PC-3 (cell line): ENCODE data around the gene GRIP1. TPM values are rescaled to one million over a fixed set of nuclear protein-coding genes. Genes with fewer than 3 reads are reported as not detected.

Experiments
- ATAC-seq: fragments of 200-7000 bp; cut with Tn5 transposase; 2 replicates; pipeline ENCODE4 v1.9.1; 2020; ENCODE audit warnings: mild to moderate bottlenecking, moderate library complexity
- BruUV-seq: library from RNA; stranded (reverse); fragments of 400-500 nt; replicated peaks from 2 replicates; lab custom pipeline; 2021; lab: Mats Ljungman, UMichigan
- CTCF ChIA-PET: fragments of 300-600 bp; sonication (Branson Sonifier 250); formaldehyde crosslinking; loops from one replicate; lab custom pipeline; 2022; ENCODE audit warnings: antibody characterized with exemption; lab: Charles Lee
- POLR2A ChIA-PET: fragments of 300-600 bp; sonication (Branson Sonifier 250); formaldehyde crosslinking; loops from one replicate; lab custom pipeline; 2022; ENCODE audit warnings: antibody characterized with exemption; ENCODE audit not compliant: unreplicated experiment; lab: Charles Lee
- DNase-seq: peaks from one replicate; pipeline ENCODE4 v3.0.0-alpha.2; 2015
- H2AFZ ChIP-seq: fragments of 300-600 bp; sonication (generic); 2 replicates; pipeline ENCODE4 v1.6.0; 2016; ENCODE audit warnings: antibody characterized with exemption, low read length
- H3F3A ChIP-seq: fragments of 300-600 bp; sonication (generic); one replicate; pipeline ENCODE4 v1.6.0; 2017; ENCODE audit warnings: antibody characterized with exemption, low read length, control low read depth, mild to moderate bottlenecking; ENCODE audit not compliant: unreplicated experiment
- H3K27ac ChIP-seq: fragments of 300-600 bp; sonication (generic); 2 replicates; pipeline ENCODE4 v1.5.1; 2016; ENCODE audit warnings: mild to moderate bottlenecking, low read length
- H3K27me3 ChIP-seq: fragments of 300-600 bp; sonication (generic); 2 replicates; pipeline ENCODE4 v1.6.1; 2016; ENCODE audit warnings: low read length, mixed read lengths
- H3K36me3 ChIP-seq: fragments of 300-600 bp; sonication (generic); 2 replicates; pipeline ENCODE4 v1.6.1; 2016; ENCODE audit warnings: low read depth, mixed run types, low read length, mixed read lengths
- H3K4me1 ChIP-seq: fragments of 300-600 bp; sonication (generic); 2 replicates; pipeline ENCODE4 v1.5.1; 2016; ENCODE audit warnings: low read length; ENCODE audit not compliant: insufficient read depth
- H3K4me2 ChIP-seq: fragments of 300-600 bp; sonication (generic); 2 replicates; pipeline ENCODE4 v1.6.0; 2016; ENCODE audit warnings: low read length
- H3K4me3 ChIP-seq: fragments of 300-600 bp; sonication (generic); 2 replicates; pipeline ENCODE4 v1.5.1; 2016; ENCODE audit warnings: mild to moderate bottlenecking, low read length, mixed read lengths
- H3K79me2 ChIP-seq: fragments of 300-600 bp; sonication (generic); 2 replicates; pipeline ENCODE4 v1.6.1; 2017; ENCODE audit warnings: low read length, mixed read lengths
- H3K9ac ChIP-seq: fragments of 300-600 bp; sonication (generic); 2 replicates; pipeline ENCODE4 v1.6.0; 2016; ENCODE audit warnings: mild to moderate bottlenecking, low read length
- H3K9me2 ChIP-seq: fragments of 300-600 bp; sonication (generic); replicated peaks from 2 replicates; pipeline ENCODE4 v1.6.1; 2016; ENCODE audit warnings: mixed run types, low read length, mixed read lengths
- H3K9me3 ChIP-seq: fragments of 300-600 bp; sonication (generic); 2 replicates; pipeline ENCODE4 v1.6.1; 2016; ENCODE audit warnings: low read length, mixed read lengths
- H4K20me1 ChIP-seq: fragments of 300-600 bp; sonication (generic); 2 replicates; pipeline ENCODE4 v1.6.1; 2016; ENCODE audit warnings: low read length, mixed read lengths
- EZH2 ChIP-seq: fragments of 300-600 bp; sonication (generic); IDR thresholded peaks from one replicate; pipeline ENCODE4 v1.6.1; 2017; ENCODE audit warnings: antibody characterized with exemption, mild to moderate bottlenecking, low read length; ENCODE audit not compliant: unreplicated experiment
- EZH2phosphoT487 ChIP-seq: fragments of 300-600 bp; sonication (generic); IDR thresholded peaks from 2 replicates; pipeline ENCODE4 v1.6.1; 2018; ENCODE audit warnings: mild to moderate bottlenecking, antibody characterized with exemption, low read length, borderline replicate concordance
- intact Hi-C: fragments of 100-400 bp; cut with micrococcal nuclease; formaldehyde crosslinking; loops from 2 replicates; pipeline ENCODE4 v1.9.0; 2023
- total RNA-seq: library from RNA; depleted of rRNA; stranded (reverse); fragments of >200 nt; gene quantifications from 2 replicates; pipeline ENCODE4 v1.2.3, GENCODE V29; 2014
- TF ChIP-seq, protein P1 (sequence below): fragments of 300-600 bp; sonication (generic); conservative IDR thresholded peaks from 2 replicates; pipeline ENCODE4 v1.5.1; 2017; ENCODE audit warnings: antibody characterized with exemption, low read depth, mild to moderate bottlenecking, low read length

The GRIP1 gene
- total RNA-seq, 1 experiment from 2014 or later = 2.0 TPM

- H3K36me3 ChIP-seq = no peaks in the 10 kb centered on the region
- no peak for TF ChIP-seq EZH2phosphoT487
- TF ChIP-seq, protein P1, sequence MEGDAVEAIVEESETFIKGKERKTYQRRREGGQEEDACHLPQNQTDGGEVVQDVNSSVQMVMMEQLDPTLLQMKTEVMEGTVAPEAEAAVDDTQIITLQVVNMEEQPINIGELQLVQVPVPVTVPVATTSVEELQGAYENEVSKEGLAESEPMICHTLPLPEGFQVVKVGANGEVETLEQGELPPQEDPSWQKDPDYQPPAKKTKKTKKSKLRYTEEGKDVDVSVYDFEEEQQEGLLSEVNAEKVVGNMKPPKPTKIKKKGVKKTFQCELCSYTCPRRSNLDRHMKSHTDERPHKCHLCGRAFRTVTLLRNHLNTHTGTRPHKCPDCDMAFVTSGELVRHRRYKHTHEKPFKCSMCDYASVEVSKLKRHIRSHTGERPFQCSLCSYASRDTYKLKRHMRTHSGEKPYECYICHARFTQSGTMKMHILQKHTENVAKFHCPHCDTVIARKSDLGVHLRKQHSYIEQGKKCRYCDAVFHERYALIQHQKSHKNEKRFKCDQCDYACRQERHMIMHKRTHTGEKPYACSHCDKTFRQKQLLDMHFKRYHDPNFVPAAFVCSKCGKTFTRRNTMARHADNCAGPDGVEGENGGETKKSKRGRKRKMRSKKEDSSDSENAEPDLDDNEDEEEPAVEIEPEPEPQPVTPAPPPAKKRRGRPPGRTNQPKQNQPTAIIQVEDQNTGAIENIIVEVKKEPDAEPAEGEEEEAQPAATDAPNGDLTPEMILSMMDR = no peak
- no peak for TF ChIP-seq EZH2
- no peak overlapping the region for H2AFZ ChIP-seq
- no peaks in the 10 kb centered on the region for H3K4me1 ChIP-seq
- no TSS peak for BruUV-seq
- intact Hi-C loops = no loop called here
- no peaks in the 10 kb centered on the region for H3K79me2 ChIP-seq
- no peak for ATAC-seq
- CTCF ChIA-PET = no interaction called here
- H3F3A ChIP-seq = no peaks in the 10 kb centered on the region
- no peaks in the 10 kb centered on the region for H3K27me3 ChIP-seq
- no peaks in the 10 kb centered on the region for H3K9me2 ChIP-seq
- POLR2A ChIA-PET = no interaction called here
- H3K4me2 ChIP-seq = no peak overlapping the region
- no peaks in the 10 kb centered on the region for H4K20me1 ChIP-seq
- no peak for DNase-seq
- H3K9me3 ChIP-seq = no peaks in the 10 kb centered on the region
- H3K4me3 ChIP-seq = no peak overlapping the region
- H3K9ac ChIP-seq = no peak overlapping the region
- H3K27ac ChIP-seq = no peak overlapping the region
Observed at GRCh38 chr12:66329941-66330340, 348.9 kb downstream of the GRIP1 start.

DNA sequence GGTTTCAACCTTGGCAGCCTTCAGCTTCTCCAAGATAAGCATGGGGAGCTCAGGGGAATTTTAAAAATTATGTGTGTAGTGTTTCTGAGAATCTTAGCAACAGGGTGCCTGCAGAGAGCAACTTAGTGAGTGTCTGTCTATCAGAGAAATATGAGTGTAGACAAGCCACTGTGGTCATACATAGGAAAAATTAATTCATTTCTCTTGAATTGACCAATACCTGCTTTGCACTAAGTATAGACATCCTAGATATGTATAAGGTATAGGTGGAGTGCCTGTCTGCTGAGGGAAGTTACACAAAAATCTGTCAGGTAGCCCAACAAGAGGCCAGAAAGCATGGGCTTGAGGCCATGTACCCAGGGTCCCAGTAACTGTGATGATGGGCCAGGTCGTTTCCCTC, 355.9 kb downstream of the GRIP1 start:
- intact Hi-C loops = no loop called here
- no peaks in the 10 kb centered on the region for H4K20me1 ChIP-seq
- POLR2A ChIA-PET = no interaction called here

DNA sequence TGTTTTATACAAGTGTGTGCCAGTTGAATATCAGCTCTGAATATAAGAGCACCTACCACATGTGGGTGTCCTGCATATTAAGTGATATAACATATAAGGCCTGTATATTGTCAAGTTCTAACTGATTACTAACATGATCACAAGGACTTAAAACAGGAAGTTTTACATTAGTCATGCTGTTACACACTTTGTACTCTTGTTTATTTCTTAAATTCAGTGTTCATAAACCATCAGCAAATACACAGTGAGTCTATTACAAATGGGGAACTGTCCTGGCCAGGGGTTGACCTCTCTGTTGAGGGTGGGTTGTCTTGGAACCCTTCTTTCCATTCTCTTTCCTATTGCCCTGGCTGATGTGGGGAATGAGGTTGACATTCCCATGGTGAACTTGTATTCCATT, 357.4 kb downstream of the GRIP1 start:
- H3F3A ChIP-seq = no peaks in the 10 kb centered on the region
- no peaks in the 10 kb centered on the region for H4K20me1 ChIP-seq
- no peak overlapping the region for H3K4me2 ChIP-seq
- TF ChIP-seq EZH2 (no peak), EZH2phosphoT487 (no peak)
- TF ChIP-seq, protein P1 = no peak
- 0 out of 2 replicates have a peak, but pooled peaks cover 2% of the 10 kb centered on the region for H3K36me3 ChIP-seq
- no peak overlapping the region for H2AFZ ChIP-seq
- H3K27me3 ChIP-seq = no peaks in the 10 kb centered on the region
- no peak for DNase-seq
- H3K79me2 ChIP-seq = no peaks in the 10 kb centered on the region
- H3K27ac ChIP-seq = no peak overlapping the region
- no peaks in the 10 kb centered on the region for H3K9me2 ChIP-seq
- no peaks in the 10 kb centered on the region for H3K9me3 ChIP-seq
- BruUV-seq = no TSS peak
- ATAC-seq = peak; percentile 35; the same call in 1 of the 2 replicates
- intact Hi-C loops = no loop called here
- no peak overlapping the region for H3K4me3 ChIP-seq
- H3K9ac ChIP-seq = no peak overlapping the region
- no peaks in the 10 kb centered on the region for H3K4me1 ChIP-seq
- POLR2A ChIA-PET = no interaction called here
- CTCF ChIA-PET = no interaction called here

More for the DNA sequence above, 355.9 kb downstream of the GRIP1 start:
- H3K9me2 ChIP-seq = no peaks in the 10 kb centered on the region
- H3F3A ChIP-seq = no peaks in the 10 kb centered on the region
- no peak overlapping the region for H3K4me3 ChIP-seq
- CTCF ChIA-PET = interaction anchor here (0.6 kb wide), 1 partner anchor 71 kb away, joined by 5 read pairs; no protein-coding TSS in a partner anchor
- no peak overlapping the region for H3K27ac ChIP-seq
- no peaks in the 10 kb centered on the region for H3K4me1 ChIP-seq
- BruUV-seq = no TSS peak
- no peak overlapping the region for H2AFZ ChIP-seq
- TF ChIP-seq EZH2phosphoT487 (no peak), EZH2 (no peak)
- TF ChIP-seq, protein P1 = no peak
- no peak overlapping the region for H3K4me2 ChIP-seq
- no peaks in the 10 kb centered on the region for H3K27me3 ChIP-seq
- no peaks in the 10 kb centered on the region for H3K36me3 ChIP-seq
- H3K9me3 ChIP-seq = no peaks in the 10 kb centered on the region
- ATAC-seq (no peak), DNase-seq (no peak)
- no peaks in the 10 kb centered on the region for H3K79me2 ChIP-seq
- no peak overlapping the region for H3K9ac ChIP-seq
